ENCODE results near the gene UNK. TPM values are rescaled to one million over a fixed set of nuclear protein-coding genes. Genes with fewer than 3 reads are reported as not detected.

UNK gene
- total and polyA plus RNA-seq, 2 of the 13 experiments (the other 11 are each of a cell fraction or from before 2014, with no cell fraction given), result 31.6 to 33.0 TPM

GRCh38 chr17:75785016-75785890 lies 647 bp downstream of the UNK start (continued):
- TF ChIP-seq POLR2AphosphoS5 (IDR thresholded peaks at IDR 0.05; ENCODE audit: low read depth, low read length) (peak; percentile 75), ZNF674 (CRISPR knock-in tag; IDR thresholded peaks at IDR 0.05; ENCODE audit: low read depth) (no peak), TBX2 (CRISPR knock-in tag; IDR thresholded peaks at IDR 0.05; ENCODE audit: borderline replicate concordance) (peak; percentile 80), ZNF720 (CRISPR knock-in tag; IDR thresholded peaks at IDR 0.05) (no peak), HMG20A (CRISPR knock-in tag; IDR thresholded peaks at IDR 0.05; ENCODE audit: borderline replicate concordance) (0 out of 2 replicates have a peak, but pooled peaks have one; percentile 17), ETV6 (CRISPR knock-in tag; conservative IDR thresholded peaks at IDR 0.05) (peak; percentile 85), MED8 (CRISPR knock-in tag; IDR thresholded peaks at IDR 0.05; ENCODE audit: insufficient replicate concordance) (peak; percentile 81), XRCC5 (optimal IDR thresholded peaks at IDR 0.05; ENCODE audit: low read length) (no peak), HNRNPL (IDR thresholded peaks at IDR 0.05; ENCODE audit: low read depth, low read length) (no peak), ELF4 (CRISPR knock-in tag; IDR thresholded peaks at IDR 0.05; ENCODE audit: borderline replicate concordance) (peak; percentile 28; the same call in 1 of the 2 replicates), ARNT2 (CRISPR knock-in tag; IDR thresholded peaks at IDR 0.05; ENCODE audit: low read depth) (peak; percentile 90; the same call in 1 of the 2 replicates), SIX1 (CRISPR knock-in tag; IDR thresholded peaks at IDR 0.05; ENCODE audit: borderline replicate concordance) (peak; percentile 40; the same call in 1 of the 2 replicates), ZMYM4 (CRISPR knock-in tag; IDR thresholded peaks at IDR 0.05) (no peak; the same call in 1 of the 2 replicates), ATF5 (CRISPR knock-in tag; IDR thresholded peaks at IDR 0.05; ENCODE audit: low read depth) (0 out of 2 replicates have a peak, but pooled peaks have one; percentile 44), DMTF1 (CRISPR knock-in tag; IDR thresholded peaks at IDR 0.05) (no peak), ZFP90 (CRISPR knock-in tag; IDR thresholded peaks at IDR 0.05; ENCODE audit: borderline replicate concordance) (peak; percentile 17; the same call in 1 of the 2 replicates), KLF6 (CRISPR knock-in tag; IDR thresholded peaks at IDR 0.05) (peak; percentile 69), ZNF343 (CRISPR knock-in tag; IDR thresholded peaks at IDR 0.05) (peak; percentile 85; the same call in 1 of the 2 replicates), ZNF614 (CRISPR knock-in tag; IDR thresholded peaks at IDR 0.05; ENCODE audit: borderline replicate concordance) (peak; percentile 51; the same call in 1 of the 2 replicates)
- TF ChIP-seq, protein P1, sequence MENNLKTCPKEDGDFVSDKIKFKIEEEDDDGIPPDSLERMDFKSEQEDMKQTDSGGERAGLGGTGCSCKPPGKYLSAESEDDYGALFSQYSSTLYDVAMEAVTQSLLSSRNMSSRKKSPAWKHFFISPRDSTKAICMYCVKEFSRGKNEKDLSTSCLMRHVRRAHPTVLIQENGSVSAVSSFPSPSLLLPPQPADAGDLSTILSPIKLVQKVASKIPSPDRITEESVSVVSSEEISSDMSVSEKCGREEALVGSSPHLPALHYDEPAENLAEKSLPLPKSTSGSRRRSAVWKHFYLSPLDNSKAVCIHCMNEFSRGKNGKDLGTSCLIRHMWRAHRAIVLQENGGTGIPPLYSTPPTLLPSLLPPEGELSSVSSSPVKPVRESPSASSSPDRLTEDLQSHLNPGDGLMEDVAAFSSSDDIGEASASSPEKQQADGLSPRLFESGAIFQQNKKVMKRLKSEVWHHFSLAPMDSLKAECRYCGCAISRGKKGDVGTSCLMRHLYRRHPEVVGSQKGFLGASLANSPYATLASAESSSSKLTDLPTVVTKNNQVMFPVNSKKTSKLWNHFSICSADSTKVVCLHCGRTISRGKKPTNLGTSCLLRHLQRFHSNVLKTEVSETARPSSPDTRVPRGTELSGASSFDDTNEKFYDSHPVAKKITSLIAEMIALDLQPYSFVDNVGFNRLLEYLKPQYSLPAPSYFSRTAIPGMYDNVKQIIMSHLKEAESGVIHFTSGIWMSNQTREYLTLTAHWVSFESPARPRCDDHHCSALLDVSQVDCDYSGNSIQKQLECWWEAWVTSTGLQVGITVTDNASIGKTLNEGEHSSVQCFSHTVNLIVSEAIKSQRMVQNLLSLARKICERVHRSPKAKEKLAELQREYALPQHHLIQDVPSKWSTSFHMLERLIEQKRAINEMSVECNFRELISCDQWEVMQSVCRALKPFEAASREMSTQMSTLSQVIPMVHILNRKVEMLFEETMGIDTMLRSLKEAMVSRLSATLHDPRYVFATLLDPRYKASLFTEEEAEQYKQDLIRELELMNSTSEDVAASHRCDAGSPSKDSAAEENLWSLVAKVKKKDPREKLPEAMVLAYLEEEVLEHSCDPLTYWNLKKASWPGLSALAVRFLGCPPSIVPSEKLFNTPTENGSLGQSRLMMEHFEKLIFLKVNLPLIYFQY (CRISPR knock-in tag; IDR thresholded peaks at IDR 0.05; ENCODE audit: borderline replicate concordance), result peak; percentile 98
- TF ChIP-seq, protein P2, sequence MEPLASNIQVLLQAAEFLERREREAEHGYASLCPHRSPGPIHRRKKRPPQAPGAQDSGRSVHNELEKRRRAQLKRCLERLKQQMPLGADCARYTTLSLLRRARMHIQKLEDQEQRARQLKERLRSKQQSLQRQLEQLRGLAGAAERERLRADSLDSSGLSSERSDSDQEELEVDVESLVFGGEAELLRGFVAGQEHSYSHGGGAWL (CRISPR knock-in tag; IDR thresholded peaks at IDR 0.05), result peak; percentile 86

Data from HepG2 (cell line).